ENCODE results near the gene NFE2L1.
"Not testable (repeated sequence)": the region's sequence is repeated elsewhere in the genome, so short reads cannot be mapped to it uniquely, and the experiment has no call there.

The NFE2L1 gene

DNA sequence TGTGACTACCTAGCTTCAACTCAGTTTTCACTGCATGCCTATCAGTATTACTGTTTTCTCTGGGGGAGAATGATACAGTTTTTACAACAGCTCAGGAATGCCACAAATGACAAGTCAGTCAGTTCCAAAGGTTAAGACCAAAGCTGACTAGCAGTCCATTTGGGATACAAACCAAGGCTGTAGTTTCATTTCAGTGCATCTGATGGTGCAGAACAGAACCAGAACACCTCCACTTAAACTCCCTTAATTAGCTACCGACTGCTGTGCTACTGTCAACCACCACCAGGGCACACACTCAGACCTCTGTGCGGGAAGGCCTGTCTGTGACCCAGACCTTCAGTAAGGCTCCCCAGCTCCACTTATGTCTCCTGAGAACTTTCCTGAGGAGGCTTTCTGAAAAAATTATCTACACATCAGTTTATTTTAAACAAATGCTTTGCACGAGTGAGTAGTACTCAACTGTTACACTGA lies 20.4 kb downstream of the NFE2L1 start:
- DNase-seq (ENCODE audit: low read depth) = no peak

DNA sequence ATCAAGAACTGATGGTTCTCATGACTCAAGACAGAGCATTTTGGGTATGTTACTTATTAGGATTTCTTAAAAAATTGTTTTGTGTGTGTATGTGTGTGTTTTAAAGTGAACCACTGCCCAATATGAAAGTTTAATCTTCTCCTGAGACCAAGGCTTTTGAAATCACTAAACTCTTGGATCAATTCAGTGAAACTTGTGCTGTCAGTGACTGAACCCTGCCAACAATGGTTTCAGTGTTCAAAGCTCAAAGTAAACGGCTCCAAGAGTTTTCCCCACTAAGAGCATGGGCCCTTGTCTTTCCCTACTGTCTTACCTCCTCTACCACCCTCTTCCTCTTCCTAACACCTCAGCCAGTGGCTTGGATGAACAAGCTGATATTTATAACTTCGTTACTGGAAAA lies 22.0 kb downstream of the NFE2L1 start:
- no peak for DNase-seq (ENCODE audit: low read depth)

DNA sequence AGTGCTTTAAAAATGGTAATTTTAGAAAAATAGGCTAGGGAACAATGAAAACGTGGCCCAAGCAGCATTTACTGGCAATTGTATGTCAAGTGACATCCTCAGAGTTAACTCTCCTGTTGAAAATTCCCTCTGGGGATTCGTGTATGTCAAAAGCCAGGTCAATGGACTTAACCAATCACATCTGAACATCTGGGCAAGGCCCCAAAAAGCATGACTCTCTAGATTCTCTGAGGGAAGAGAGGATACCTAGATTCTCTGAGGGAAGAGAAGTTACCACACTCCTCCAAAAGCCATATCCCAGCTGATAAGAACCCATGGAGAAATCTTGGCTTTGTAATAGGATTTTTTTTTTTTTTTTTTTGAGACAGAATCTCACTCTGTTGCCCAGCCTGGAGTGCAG lies 23.5 kb downstream of the NFE2L1 start:
- no peak for DNase-seq (ENCODE audit: low read depth)

DNA sequence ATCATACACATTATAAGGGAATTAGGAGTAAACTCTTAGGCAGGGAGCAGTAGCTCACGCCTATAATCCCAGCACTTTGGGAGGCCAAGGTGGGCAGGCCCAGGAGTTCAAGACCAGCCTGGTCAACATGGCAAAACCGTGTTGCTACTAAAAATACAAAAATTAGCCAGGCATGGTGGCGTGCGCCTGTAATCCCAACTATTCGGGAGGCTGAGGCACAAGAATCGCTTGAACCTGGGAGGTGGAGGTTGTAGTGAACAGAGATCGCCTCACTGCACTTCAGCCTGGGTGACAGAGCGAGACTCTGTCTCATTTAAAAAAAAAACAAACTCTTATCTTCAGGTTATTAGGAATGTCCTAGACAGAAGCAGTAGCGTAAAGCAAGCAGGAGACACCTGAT lies 24.7 kb downstream of the NFE2L1 start:
- not testable (repeated sequence) for DNase-seq (ENCODE audit: low read depth)

DNA sequence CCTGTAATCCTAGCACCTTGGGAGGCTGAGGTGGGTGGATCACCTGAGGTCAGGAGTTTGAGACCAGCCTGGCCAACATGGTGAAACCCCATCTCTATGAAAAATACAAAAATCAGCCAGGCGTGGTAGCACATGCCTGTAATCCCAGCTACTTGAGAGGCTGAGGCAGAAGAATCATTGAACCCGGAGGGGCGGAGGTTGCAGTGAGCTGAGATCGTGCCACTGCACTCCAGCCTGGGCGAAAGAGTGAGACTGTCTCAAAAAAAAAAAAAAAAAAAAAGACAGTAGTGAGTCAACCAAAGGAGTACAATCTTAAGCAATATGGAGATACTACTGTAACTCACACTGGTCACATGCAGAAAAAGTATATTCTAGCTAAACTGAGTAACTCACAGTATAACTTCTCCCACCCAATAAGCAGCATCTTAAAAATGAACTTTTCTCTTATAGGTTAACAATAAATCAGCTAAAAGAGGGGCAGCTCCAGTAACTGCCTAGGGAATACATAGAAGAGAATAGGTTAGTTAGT lies 25.5 kb downstream of the NFE2L1 start:
- not testable (repeated sequence) for DNase-seq (ENCODE audit: low read depth)

DNA sequence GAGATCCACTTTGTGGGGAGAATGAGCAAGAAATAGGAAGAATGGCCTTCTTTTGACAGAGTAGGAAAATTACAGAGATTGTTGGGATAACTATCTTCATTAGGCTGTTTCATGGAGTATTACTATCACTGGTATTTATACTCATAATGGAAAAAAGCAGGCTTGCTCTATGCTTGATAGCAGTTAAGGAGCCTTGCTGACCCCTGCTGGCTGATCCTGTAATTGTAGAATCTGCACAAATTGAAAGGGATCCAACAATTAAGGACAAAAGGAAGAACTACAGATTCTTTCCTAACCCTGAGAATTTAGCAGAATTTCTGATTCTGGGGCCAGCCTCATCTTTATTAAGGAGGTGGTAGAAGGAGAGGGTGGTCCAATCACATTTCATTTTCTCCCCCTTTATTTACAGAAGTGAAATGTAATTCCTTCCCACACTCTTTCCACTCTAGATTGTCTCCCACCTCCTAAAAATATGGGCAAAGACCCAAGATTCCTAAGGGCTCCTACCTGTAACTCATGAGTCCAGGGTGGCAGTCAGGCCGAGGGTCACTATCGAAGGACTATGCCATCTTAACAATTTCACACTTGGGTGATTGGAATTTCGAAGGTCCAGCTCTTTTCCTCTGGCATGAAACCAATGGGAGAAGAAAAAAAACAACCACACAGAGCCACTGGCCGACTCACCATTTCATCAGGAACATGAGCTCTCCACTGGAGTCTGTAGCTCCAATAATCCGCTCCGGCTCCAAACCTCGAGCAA lies 26.3 kb downstream of the NFE2L1 start:
- DNase-seq (ENCODE audit: low read depth) = peak; percentile 75

DNA sequence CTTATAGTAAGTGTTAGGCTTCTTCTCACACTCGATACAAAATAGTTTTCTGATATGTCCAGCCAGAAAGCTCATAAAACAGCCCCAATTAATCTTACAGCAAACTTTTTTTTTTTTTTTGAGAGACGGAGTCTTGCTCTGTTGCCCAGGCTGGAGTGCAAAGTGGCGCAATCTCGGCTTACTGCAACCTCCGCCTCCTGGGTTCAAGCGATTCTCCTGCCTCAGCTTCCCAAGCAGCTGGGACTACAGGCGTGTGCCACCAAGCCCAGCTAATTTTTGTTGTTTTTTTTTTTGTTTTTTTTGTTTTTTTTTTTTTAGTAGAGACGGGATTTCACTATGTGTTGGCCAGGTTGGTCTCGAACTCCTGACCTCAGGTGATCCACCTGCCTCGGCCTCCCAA lies 29.0 kb downstream of the NFE2L1 start:
- DNase-seq (ENCODE audit: low read depth) = not testable (repeated sequence)

DNA sequence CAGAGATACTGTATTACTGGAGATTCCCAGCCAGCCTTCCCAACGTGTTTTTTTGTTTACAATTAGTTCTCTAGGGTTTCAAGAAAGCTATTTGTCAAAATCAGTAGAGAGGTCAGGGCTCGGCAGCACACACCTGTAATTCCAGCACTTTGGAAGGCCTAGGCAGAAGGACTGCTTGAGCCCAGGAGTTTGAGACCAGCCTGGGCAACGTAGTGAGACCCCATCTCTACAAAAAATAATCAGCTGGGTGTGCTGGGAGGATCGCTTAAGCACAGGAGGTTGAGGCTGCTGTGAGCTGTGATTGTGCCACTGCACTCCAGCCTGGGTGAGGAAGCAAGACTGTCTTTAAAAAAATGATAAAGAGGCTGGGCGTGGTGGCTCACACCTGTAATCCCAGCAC lies 33.7 kb downstream of the NFE2L1 start:
- no peak for DNase-seq (ENCODE audit: low read depth)

DNA sequence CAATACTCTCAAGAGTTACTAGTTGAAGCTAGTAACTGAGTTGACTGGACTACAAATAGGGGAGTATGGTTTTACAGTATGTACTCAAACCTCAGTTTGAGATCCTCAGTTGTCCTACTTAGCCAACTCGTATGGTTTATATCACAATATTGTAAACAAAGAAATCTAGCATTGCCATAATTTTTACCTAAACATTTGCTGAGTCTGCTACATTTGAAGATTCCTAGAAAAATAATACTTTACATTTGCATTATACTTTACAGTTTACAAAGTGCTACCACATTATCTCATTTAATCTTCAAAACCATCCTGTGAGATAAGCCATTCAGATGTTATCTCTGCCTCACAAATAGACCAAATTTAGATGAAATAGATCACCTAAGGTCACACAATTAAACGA lies 36.8 kb downstream of the NFE2L1 start:
- DNase-seq (ENCODE audit: low read depth) = no peak

DNA sequence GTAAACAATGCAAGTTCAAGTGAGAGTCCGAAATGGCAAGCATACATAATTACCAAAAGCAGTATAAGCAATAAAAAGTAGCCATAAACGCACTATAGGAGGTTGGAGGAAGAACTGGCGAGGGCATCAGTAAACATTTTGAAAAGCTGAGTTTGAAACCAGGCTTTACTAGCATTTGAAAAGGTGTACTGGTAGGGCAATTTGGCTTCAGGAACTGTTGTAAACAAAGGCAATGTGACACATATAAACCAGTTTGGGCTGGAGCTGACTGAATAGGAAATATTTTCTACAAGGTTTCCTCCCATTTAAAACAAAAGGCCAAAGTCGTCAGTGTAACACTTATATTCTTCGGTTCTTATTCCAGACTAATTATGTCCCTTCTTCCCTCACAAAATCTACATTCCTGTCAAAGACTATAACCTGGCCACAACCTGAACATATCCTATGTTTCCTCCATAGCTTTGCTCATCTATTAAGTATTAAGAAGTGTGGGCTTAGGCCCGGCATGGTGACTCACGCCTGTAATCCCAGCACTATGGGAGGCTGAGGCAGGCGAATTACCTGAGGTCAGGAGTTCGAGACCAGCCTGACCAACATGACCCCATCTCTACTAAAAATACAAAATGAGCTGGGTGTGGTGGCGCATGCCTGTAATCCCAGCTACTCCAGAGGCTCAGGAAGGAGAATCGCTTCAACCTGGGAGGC lies 45.3 kb downstream of the NFE2L1 start:
- DNase-seq (ENCODE audit: low read depth) = no peak

DNA sequence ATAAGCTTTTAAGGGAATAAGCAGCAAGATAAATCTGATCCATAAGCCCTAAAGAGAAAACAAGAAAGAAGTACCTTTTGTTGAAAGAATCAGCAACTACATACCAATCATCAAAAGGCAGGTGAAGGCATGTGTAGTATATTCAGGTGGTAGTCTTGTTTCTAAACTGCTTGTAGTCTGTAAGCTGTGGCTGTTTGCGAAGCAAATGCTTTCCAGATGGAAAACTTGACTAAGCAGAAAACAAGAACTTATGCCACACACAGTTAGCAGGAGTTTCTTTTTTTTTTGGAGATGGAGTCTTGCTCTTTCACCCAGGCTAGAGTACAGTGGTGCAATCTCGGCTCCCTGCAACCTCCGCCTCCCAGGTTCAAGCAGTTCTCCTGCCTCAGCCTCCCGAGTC lies 47.5 kb downstream of the NFE2L1 start:
- no peak for DNase-seq (ENCODE audit: low read depth)

DNA sequence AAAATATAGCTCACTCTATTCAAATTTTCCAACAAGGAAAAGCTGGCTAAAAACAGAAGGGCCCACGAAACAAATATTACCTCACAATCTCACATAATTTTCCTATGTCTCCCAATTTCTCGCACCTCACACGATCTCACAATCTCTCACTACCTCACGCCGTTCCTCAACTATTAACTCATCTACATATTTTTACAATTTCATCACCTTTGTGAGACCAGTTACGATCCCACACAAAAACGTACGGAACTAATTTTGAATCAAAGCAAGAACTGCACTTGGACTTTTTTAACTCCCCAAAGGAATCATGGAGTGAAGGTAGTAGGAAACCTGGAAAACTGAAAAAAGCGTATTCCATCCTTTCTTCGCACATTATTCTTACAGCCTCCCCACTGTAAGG lies 52.0 kb downstream of the NFE2L1 start:
- no peak for DNase-seq (ENCODE audit: low read depth)

DNA sequence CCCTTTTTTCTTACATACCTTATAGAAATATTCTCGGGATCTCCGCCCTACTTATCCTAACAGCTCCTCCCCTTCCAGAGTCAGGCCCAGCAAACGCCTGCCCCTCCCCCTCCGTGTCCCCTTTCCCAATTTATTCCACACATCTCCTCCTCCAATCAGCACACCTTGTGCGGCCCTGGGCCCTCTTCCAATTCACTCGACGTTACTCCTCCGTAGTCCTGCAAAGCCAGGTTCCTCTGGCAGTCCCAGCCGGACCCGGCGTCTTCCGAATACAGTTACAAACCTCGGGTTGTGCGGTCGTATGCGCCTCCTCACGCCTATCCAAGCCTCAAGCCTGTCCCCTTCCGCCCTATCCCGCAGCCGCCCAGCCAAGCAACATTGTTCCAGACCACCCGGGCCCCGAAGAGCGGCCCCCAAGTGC lies 52.4 kb downstream of the NFE2L1 start:
- DNase-seq (ENCODE audit: low read depth) = peak; percentile 36

DNA sequence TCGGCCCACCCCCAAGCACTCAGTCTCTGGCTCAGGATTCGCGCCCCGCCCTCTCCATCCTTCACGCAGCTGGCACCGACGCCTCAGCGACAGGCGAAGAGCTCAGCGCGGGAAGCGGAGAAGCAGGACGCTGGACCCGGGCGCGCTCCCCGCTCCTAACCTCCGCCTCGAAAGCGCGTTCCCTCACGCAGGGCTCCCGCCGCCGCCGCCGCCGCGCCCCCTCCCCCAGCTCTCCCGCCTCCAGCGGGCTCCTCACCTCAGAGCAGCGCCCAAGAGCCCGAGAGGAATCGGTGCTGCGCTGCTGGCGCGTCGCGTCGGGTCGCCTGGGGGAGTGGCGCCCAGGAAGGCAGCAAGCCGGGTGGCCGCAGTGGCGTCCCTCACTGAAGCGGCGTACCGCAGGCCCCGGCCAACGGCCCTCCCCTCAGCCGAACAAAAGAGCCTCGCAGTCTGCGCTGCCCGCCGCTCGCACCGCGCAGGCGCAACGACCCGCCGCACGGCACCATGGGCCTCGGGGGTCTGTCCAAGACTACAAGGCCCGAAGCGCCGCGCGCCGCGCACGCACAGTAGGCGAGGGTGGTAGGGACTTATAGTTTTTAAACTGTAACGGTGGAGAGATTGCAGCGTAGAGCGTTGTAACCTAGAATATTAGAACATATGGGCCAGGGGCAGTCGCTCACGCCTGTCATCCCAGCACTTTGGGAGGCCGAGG lies 53.0 kb downstream of the NFE2L1 start, which contains the start of gene CBX1:
TSS of gene CBX1 (minus strand) at position 467 of the 709 bp plus-strand sequence. CDS start 24,474 bp downstream, outside the sequence.
- DNase-seq (ENCODE audit: low read depth) = peak; percentile 93

DNA sequence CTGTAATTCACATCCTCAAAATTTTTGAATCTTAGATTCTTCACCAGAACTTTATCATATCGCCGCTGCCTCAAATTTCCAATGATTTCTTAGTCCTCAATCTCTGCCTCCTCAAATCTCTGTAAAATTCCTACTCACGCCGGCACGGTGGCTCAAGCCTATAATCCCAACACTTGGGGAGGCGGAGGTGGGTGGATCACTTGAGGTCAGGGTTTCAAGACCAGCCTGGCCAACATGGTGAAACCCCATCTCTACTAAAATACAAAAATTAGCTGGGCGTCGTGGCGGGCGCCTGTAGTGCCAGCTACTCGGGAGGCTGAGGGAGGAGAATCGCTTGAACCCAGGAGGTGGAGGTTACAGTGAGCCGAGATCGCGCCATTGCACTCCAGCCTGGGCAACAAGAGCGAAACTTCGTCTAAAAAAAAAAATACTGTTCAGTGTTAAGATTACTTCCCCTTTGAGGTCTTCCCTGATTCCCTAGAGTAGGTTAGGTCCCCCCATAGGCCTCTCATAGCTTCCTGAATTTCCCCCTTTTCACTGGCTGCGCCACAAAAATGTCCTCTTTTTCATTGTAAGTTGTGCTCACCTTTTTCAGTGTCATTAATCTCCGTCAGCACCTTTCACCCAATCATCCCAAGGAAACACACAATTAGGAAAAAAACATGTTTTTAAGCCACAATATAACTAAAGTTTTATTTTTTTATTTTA lies 54.0 kb downstream of the NFE2L1 start:
- DNase-seq (ENCODE audit: low read depth) = no peak

DNA sequence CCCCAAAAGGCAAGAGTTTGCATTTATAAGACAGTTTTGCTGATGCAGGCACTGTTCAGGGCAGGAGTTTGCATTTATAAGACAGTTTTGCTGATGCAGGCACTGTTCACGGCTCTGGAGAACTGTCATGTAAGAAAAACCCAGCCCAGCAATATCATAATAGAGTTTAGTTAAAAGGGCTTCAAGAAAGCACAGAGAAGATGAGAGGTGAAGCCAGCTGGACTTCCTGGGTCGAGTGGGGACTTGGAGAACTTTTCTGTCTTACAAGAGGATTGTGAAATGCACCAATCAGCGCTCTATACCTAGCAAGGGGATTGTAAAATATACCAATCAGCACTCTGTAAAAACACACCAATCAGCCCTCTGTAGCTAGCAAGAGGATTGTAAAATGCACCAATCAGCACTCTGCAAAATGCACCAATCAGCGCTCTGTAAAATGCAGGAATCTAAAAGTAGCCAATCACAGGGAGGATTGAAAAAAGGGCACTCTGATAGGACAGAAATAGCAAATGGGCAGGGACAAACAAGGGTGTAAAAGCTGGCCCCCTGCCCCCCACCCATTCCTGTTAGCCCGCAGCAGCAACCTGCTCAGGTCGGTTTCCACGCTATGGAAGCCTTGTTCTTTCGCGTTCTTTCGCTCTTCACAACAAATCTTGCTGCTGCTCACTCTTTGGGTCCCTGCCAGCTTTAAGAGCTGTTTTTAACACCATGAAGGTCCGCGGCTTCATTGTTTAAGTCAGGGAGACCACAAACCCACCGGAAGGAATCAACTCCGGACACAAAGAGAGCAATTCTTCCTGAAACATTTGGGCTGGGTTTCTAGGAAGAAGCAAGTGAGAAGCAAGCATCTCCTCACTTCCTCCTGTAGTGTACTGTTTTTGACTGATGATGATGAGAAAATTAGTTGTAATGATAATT lies 54.9 kb downstream of the NFE2L1 start:
- no peak for DNase-seq (ENCODE audit: low read depth)

DNA sequence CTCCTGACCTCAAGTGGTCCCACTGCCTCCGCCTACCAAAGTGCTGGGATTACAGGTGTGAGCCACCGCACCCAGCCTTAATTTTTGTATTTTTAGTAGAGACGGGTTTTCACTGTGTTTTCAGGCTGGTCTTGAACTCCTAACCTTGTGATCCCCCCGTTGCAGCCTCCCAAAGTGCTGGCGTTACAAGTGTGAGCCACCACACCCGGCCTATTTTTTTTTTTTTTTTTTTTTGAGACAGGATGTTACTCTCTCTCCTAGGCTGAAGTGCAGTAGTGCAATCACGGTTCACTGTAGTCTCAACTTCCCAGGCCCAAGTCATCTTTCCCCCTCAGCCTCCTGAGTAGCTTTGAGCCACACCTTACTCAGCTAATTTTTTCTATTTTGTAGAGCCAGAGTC lies 56.3 kb downstream of the NFE2L1 start:
- DNase-seq (ENCODE audit: low read depth) = no peak

DNA sequence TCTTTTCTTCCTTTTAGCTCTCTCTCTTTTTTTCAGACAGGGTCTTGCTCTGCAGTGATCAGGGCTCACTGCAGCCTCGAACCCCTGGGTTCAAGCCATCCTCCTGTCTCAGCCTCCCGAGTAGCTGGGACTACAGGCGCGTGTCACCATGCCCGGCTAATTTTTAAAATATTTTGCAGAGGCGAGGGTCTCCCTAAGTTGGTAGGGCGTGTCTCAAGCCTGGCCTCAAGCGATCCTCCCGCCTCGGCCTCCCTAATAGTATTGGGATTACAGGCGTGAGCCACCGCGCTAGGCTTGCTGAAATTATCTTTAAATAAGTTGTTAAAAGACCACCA lies 58.6 kb downstream of the NFE2L1 start:
- no peak for DNase-seq (ENCODE audit: low read depth)

DNA sequence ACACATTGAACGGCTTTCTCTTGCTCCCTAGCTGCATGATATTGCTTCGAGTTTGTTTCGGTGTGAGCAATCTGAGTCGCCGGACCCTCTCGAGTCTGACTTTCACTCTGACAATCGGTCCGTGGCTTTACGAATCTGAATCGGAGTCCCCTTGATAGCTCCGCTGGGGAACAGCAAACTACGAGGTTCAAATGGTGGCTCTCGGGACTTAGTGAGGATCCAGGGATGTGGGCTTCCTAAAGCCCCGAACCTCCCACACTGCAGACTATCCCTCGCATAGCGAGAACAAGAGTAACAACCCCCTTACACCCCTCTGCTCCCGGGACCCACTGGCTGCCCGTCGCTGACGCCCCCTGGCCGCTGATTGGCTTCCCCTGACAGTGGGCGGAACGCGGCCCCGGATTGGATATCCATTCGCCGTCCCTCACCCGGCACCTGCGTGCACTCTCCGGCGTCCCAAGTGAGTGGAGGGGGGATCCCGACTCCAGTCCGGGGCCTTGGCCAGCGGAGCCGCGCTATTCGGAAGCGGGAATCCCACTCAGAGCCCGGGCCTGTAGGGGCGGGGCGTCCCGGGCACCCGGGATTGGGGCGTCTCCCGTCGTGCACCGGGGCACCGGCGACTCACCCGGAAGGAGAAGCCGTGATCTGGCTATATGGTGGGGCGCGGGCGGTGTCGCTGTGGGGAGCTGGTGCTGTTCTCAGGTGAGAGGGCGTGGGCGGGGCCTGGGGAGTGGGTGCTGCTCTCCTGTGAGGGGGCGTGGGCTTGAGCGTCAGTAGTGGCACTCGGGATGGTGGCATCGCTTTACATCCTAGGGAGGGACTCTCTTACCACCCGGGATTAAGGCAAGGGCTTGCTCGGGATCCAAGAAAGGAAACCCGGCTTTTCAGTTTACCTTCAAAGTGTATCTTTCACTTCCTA lies 59.2 kb downstream of the NFE2L1 start, which contains the start of gene SNX11:
TSS of gene SNX11 (plus strand) at position 630 of the 919 bp plus-strand sequence. CDS start 4,278 bp downstream, outside the sequence.
- DNase-seq (ENCODE audit: low read depth) = peak; percentile 59

DNA sequence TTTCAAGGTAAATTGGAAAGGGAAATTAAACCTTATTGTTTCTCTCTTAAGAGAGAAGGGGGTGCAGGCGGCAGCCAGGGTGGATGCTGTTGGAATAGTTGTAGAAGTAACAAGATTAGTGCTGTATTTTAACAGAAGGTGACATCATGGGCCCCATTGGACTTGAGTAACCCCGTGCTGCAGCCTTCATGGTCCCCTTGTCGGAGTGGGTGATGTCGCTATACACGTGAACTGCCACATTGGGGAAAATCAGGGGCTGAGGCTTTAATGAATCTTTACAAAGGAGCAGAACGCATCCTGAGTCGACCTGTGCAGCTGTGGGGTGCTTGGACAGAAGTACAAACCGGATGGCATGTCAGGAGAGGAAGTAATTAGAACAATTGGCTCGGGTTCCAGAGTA lies 62.6 kb downstream of the NFE2L1 start:
- DNase-seq (ENCODE audit: low read depth) = no peak

Measured in fibroblast of the conjunctiva (primary cell).